ENCODE measurements around the gene MBOAT1.

DNA sequence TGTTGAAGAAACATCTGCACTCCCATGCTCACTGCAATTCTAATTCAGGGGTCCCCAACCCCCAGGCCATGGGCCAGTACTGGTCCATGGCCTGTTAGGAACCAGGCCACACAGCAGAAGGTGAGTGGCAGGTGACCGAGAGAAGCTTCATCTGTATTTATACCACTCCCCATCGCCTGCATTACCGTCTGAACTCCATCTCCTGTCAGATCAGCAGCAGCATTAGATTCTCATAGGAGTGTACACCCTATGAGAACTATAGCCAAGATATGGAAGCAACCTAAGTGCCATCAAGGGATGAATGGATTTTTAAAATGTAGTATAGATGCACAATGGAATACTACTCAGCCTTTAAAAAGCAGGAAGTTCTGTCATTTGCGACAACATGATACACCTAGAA lies 53.2 kb downstream of the MBOAT1 start:
- TF ChIP-seq POLR2A (IDR thresholded peaks at IDR 0.05) (no peak), CTCF (IDR thresholded peaks at IDR 0.05) (no peak)
